Peyer's patch (tissue), 4 donors: ENCODE data around the gene B3GNT3. TPM values are rescaled to one million over a fixed set of nuclear protein-coding genes. Genes with fewer than 3 reads are reported as not detected.

ENCODE experiments used
- DNase-seq, 3 donors: peaks; one replicate each; pipeline ENCODE4 v3.0.0-alpha.2; 2017 to 2019
- H3K27ac ChIP-seq, 4 donors: fragments of 200-600 bp; sonication (generic); one replicate each; pipeline ENCODE4 v1.5.1; 2016 to 2019
- H3K27me3 ChIP-seq, 2 donors: fragments of 200-600 bp; sonication (generic); one replicate each; pipeline ENCODE4 v1.5.1; 2019
- H3K36me3 ChIP-seq, 3 donors: fragments of 200-600 bp; sonication (generic); one replicate each; pipeline ENCODE4 v1.5.1; 2016 to 2019
- H3K4me1 ChIP-seq, 4 donors: fragments of 200-600 bp; sonication (generic); one replicate each; pipeline ENCODE4 v1.5.1; 2016 to 2019
- H3K4me3 ChIP-seq, 4 donors: fragments of 200-600 bp; sonication (generic); 1 replicate in 3 of 4; 2 replicates in 1 of 4; pipeline ENCODE4 v1.5.1; 2016 to 2019; ENCODE audit warnings: mild to moderate bottlenecking in 1 of 4
- H3K9me3 ChIP-seq, 4 donors: fragments of 200-600 bp; sonication (generic); one replicate each; pipeline ENCODE4 v1.5.1; 2016 to 2019; ENCODE audit warnings: mild to moderate bottlenecking in 1 of 4
- POLR2A ChIP-seq, 2 donors: fragments of 450-650 bp; IDR thresholded peaks; one replicate each; pipeline ENCODE4 v1.5.1; 2017; ENCODE audit warnings: antibody characterized with exemption in 2 of 2, mild to moderate bottlenecking in 2 of 2, moderate library complexity in 2 of 2
- total RNA-seq, 4 donors: library from RNA; depleted of rRNA; stranded (reverse); fragments of >200 nt; gene quantifications; one replicate each; pipeline ENCODE4 v1.1.0, GENCODE V29; 2016
- TF ChIP-seq, protein P1 (sequence below), 6 experiments: fragments of 450-650 bp in 4 of 6; fragments of 200-600 bp in 2 of 6; sonication (generic) in 1 of 6; IDR thresholded peaks; one replicate each; pipeline ENCODE4 v1.5.1; 2017 to 2019; ENCODE audit warnings: antibody characterized with exemption in 6 of 6, mild to moderate bottlenecking in 3 of 6, moderate library complexity in 1 of 6

Gene B3GNT3
- total RNA-seq, 4 donors from 2014 or later: 13.2 to 154 (median 127) TPM

DNA sequence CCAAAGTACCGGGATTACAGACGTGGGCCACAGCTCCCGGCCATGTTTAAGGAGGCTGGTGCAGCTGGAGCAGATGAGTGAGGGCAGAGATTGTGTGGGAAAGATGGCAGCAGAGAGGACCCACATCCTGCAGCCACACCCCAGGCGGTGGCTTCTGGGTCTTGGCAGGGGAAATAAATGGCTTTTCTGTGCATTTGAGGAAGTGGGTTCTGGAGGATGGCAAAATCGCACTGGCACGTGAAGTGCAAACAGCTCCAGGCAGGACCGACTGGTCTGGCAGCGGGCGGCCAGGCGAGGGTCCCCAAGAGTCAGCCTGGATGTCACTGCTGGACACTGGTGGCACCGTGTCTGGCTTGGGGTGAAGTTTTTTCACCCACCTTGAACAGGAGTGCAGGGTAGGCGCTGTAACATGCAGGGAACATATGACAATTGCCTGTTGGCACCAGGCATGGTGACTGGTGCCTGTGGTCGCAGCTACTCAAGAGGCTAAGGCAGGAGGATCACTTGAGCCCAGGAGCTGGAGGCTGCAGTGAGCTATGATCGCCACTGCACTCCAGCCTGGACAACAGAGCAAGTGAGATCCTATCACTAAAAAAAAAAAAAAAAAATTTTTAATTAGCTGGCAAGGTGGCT is 8.4 kb downstream of the B3GNT3 start:
- Histone ChIP-seq H3K27ac (no peak overlapping the region), H3K36me3 (peaks cover 0 to 24% (median 0%) of the 10 kb centered on the region in 3 donors), H3K9me3 (no peaks in the 10 kb centered on the region), H3K27me3 (no peaks in the 10 kb centered on the region), H3K4me1 (peaks cover 0 to 9% (median 0%) of the 10 kb centered on the region in 4 donors), H3K4me3 (peak overlapping the region in 1 of 4 donors; percentile 9)
- peak in 2 of 3 donors; percentile 48 to 55 for DNase-seq
- TF ChIP-seq, protein P1, sequence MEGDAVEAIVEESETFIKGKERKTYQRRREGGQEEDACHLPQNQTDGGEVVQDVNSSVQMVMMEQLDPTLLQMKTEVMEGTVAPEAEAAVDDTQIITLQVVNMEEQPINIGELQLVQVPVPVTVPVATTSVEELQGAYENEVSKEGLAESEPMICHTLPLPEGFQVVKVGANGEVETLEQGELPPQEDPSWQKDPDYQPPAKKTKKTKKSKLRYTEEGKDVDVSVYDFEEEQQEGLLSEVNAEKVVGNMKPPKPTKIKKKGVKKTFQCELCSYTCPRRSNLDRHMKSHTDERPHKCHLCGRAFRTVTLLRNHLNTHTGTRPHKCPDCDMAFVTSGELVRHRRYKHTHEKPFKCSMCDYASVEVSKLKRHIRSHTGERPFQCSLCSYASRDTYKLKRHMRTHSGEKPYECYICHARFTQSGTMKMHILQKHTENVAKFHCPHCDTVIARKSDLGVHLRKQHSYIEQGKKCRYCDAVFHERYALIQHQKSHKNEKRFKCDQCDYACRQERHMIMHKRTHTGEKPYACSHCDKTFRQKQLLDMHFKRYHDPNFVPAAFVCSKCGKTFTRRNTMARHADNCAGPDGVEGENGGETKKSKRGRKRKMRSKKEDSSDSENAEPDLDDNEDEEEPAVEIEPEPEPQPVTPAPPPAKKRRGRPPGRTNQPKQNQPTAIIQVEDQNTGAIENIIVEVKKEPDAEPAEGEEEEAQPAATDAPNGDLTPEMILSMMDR (IDR thresholded peaks at IDR 0.05): no peak
- TF ChIP-seq POLR2A (IDR thresholded peaks at IDR 0.05): no peak

DNA sequence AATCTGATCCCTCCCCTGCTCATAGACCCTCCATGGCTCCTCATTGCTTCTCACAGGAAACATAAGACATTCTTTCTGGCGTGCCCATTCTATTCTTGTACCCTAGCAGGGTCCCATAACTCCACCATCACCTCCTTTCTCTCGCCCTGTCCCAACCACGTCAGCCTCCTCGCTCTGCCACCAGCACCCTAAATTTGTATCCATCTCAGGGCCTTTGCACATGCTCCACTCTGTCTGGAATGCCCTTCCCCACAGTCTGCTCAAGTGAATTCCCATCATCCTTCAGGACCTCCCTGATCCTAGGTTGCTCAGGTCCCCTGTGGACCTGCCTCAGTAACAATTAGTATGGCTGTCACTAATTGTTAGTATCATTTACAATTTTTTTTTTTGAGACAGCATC is 10.5 kb downstream of the B3GNT3 start:
- no peak overlapping the region for H3K27ac ChIP-seq
- TF ChIP-seq POLR2A (IDR thresholded peaks at IDR 0.05): no peak
- TF ChIP-seq, protein P1 (IDR thresholded peaks at IDR 0.05): no peak
- H3K36me3 ChIP-seq: peaks cover 0 to 34% (median 0%) of the 10 kb centered on the region in 3 donors
- H3K4me3 ChIP-seq: no peak overlapping the region
- H3K27me3 ChIP-seq: no peaks in the 10 kb centered on the region
- DNase-seq: no peak
- H3K9me3 ChIP-seq: no peaks in the 10 kb centered on the region
- H3K4me1 ChIP-seq: no peaks in the 10 kb centered on the region

DNA sequence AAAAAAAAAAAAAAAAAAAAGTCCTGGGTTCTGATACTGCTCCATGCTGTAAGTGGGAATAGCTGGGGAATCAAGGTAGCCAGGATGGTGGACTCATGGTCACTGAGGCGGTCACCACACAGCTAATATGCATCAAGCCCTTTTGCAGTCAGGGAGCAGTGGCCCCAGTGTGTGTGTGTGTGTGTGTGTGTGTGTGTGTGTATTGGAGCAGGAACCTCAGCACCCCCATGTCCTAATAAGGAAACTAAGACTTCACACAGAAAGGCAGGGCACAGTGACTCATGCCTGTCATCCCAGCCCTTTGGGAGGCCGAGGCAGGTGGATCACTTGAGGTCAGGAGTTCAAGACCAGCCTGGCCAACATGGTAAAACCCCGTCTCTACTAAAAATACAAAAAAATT is 12.0 kb downstream of the B3GNT3 start:
- no peak for TF ChIP-seq POLR2A (IDR thresholded peaks at IDR 0.05)
- TF ChIP-seq, protein P1 (IDR thresholded peaks at IDR 0.05): no peak
- no peak overlapping the region for H3K4me3 ChIP-seq

DNA sequence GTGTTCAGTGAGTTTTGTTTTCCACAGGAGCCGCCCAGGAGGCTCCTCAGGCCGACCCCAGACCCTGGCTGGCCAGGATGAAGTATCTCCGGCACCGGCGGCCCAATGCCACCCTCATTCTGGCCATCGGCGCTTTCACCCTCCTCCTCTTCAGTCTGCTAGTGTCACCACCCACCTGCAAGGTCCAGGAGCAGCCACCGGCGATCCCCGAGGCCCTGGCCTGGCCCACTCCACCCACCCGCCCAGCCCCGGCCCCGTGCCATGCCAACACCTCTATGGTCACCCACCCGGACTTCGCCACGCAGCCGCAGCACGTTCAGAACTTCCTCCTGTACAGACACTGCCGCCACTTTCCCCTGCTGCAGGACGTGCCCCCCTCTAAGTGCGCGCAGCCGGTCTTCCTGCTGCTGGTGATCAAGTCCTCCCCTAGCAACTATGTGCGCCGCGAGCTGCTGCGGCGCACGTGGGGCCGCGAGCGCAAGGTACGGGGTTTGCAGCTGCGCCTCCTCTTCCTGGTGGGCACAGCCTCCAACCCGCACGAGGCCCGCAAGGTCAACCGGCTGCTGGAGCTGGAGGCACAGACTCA is 12.9 kb downstream of the B3GNT3 start:
- Histone ChIP-seq H3K27me3 (no peaks in the 10 kb centered on the region), H3K36me3 (peaks cover 0 to 35% (median 0%) of the 10 kb centered on the region in 3 donors), H3K4me1 (no peaks in the 10 kb centered on the region), H3K4me3 (no peak overlapping the region), H3K27ac (no peak overlapping the region), H3K9me3 (no peaks in the 10 kb centered on the region)
- DNase-seq: no peak
- TF ChIP-seq POLR2A (IDR thresholded peaks at IDR 0.05): no peak
- TF ChIP-seq, protein P1 (IDR thresholded peaks at IDR 0.05): no peak

More for the DNA sequence above, 12.0 kb downstream of the B3GNT3 start:
- peaks cover 0 to 31% (median 0%) of the 10 kb centered on the region in 3 donors for H3K36me3 ChIP-seq
- no peaks in the 10 kb centered on the region for H3K4me1 ChIP-seq
- no peak for DNase-seq
- H3K27me3 ChIP-seq: no peaks in the 10 kb centered on the region
- no peaks in the 10 kb centered on the region for H3K9me3 ChIP-seq
- H3K27ac ChIP-seq: no peak overlapping the region

GRCh38 chr19:17811103-17811502 is 16.2 kb downstream of the B3GNT3 start:
- TF ChIP-seq, protein P1 (IDR thresholded peaks at IDR 0.05): no peak
- no peak for TF ChIP-seq POLR2A (IDR thresholded peaks at IDR 0.05)
- Histone ChIP-seq H3K36me3 (peaks cover 0 to 35% (median 0%) of the 10 kb centered on the region in 3 donors), H3K27ac (no peak overlapping the region), H3K4me3 (no peak overlapping the region), H3K9me3 (no peaks in the 10 kb centered on the region), H3K27me3 (no peaks in the 10 kb centered on the region), H3K4me1 (no peaks in the 10 kb centered on the region)
- no peak for DNase-seq
